MM.1S (cell line): ENCODE measurements around the gene TMEM62.
"Not testable (repeated sequence)": the region's sequence is repeated elsewhere in the genome, so short reads cannot be mapped to it uniquely, and the experiment has no call there.

Experiments
- DNase-seq: peaks from one replicate; pipeline ENCODE4 v3.0.0-alpha.2; 2015
- H2AFZ ChIP-seq: fragments of 300-600 bp; sonication (generic); 2 replicates; pipeline ENCODE4 v1.6.0; 2016; ENCODE audit warnings: antibody characterized with exemption, low read length
- H3F3A ChIP-seq: fragments of 300-600 bp; sonication (generic); 2 replicates; pipeline ENCODE4 v1.6.1; 2016; ENCODE audit warnings: mild to moderate bottlenecking, antibody characterized with exemption, low read length, moderate library complexity, mixed read lengths; ENCODE audit not compliant: insufficient read depth
- H3K27ac ChIP-seq: fragments of 300-600 bp; sonication (generic); 2 replicates; pipeline ENCODE4 v1.5.1; 2016; ENCODE audit warnings: mild to moderate bottlenecking, low read length
- H3K27me3 ChIP-seq: fragments of 300-600 bp; sonication (generic); replicated peaks from 2 replicates; pipeline ENCODE4 v1.6.0; 2016; ENCODE audit warnings: low read length; ENCODE audit not compliant: insufficient read depth
- H3K36me3 ChIP-seq: fragments of 300-600 bp; sonication (generic); replicated peaks from 2 replicates; pipeline ENCODE4 v1.6.1; 2016; ENCODE audit warnings: mild to moderate bottlenecking, low read length, mixed read lengths; ENCODE audit not compliant: insufficient read depth
- H3K4me1 ChIP-seq: fragments of 300-600 bp; sonication (generic); 2 replicates; pipeline ENCODE4 v1.6.1; 2016; ENCODE audit warnings: low read length, mixed read lengths
- H3K4me2 ChIP-seq: fragments of 300-600 bp; sonication (generic); 2 replicates; pipeline ENCODE4 v1.6.0; 2016; ENCODE audit warnings: low read depth, low read length
- H3K4me3 ChIP-seq: fragments of 300-600 bp; sonication (generic); 2 replicates; pipeline ENCODE4 v1.5.1; 2016; ENCODE audit warnings: low read length, mixed read lengths
- H3K79me2 ChIP-seq: fragments of 300-600 bp; sonication (generic); 2 replicates; pipeline ENCODE4 v1.6.1; 2016; ENCODE audit warnings: mixed run types, low read length, mixed read lengths
- H3K9ac ChIP-seq: fragments of 300-600 bp; sonication (generic); 2 replicates; pipeline ENCODE4 v1.6.1; 2016; ENCODE audit warnings: low read length, mixed read lengths
- H3K9me2 ChIP-seq: fragments of 300-600 bp; sonication (generic); replicated peaks from 2 replicates; pipeline ENCODE4 v1.6.1; 2016; ENCODE audit warnings: mild to moderate bottlenecking, low read length, mixed read lengths; ENCODE audit not compliant: insufficient read depth
- H3K9me3 ChIP-seq: fragments of 300-600 bp; sonication (generic); replicated peaks from 2 replicates; pipeline ENCODE4 v1.6.1; 2016; ENCODE audit warnings: mild to moderate bottlenecking, low read length, mixed read lengths; ENCODE audit not compliant: insufficient read depth
- H4K20me1 ChIP-seq: fragments of 300-600 bp; sonication (generic); 2 replicates; pipeline ENCODE4 v1.6.1; 2016; ENCODE audit warnings: mild to moderate bottlenecking, low read length, moderate library complexity, mixed read lengths; ENCODE audit not compliant: insufficient read depth
- EZH2 ChIP-seq: fragments of 300-600 bp; sonication (generic); optimal IDR thresholded peaks from 2 replicates; pipeline ENCODE3; 2017; ENCODE audit warnings: low read depth, mild to moderate bottlenecking, antibody characterized with exemption, low read length, mixed read lengths
- EZH2phosphoT487 ChIP-seq: fragments of 300-600 bp; sonication (generic); IDR thresholded peaks from 2 replicates; pipeline ENCODE4 v1.6.1; 2018; ENCODE audit warnings: antibody characterized with exemption, low read length
- TF ChIP-seq, protein P1 (sequence below): fragments of 300-600 bp; sonication (generic); IDR thresholded peaks from 2 replicates; pipeline ENCODE4 v1.5.1; 2016; ENCODE audit warnings: antibody characterized with exemption, low read length, mixed read lengths

TMEM62 gene

DNA sequence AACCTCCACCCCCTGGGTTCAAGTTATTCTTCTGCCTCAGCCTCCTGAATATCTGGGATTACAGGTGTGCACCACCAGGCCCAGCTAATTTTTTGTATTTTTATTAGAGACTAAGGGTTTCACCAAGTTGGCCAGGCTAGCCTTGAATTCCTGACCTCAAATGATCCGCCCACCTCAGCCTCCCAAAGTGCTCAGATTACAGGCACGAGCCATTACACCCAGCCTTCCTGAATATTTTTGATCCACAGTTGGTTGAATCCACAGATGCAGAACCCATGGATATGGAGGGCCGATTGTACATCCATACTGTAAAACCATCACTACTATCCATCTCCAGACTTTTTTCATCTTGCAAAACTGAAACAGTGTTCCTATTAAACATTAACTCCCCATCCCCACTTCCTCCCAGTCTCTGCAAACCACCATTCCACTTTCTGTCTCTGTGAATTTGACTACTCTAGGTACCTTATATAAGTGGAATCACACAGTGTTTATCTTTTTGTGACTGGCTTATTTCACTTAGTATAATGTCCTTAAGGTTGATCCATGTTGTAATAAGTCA is 8.2 kb upstream of the TMEM62 start:
- DNase-seq = no peak
- Histone ChIP-seq H3K27me3 (no peaks in the 10 kb centered on the region), H4K20me1 (no peaks in the 10 kb centered on the region), H3K4me2 (no peak overlapping the region), H3K4me3 (no peak overlapping the region), H3F3A (no peaks in the 10 kb centered on the region), H3K9me2 (no peaks in the 10 kb centered on the region), H3K9me3 (no peaks in the 10 kb centered on the region), H3K4me1 (no peaks in the 10 kb centered on the region), H3K36me3 (no peaks in the 10 kb centered on the region), H3K79me2 (no peaks in the 10 kb centered on the region), H3K27ac (no peak overlapping the region), H3K9ac (no peak overlapping the region), H2AFZ (no peak overlapping the region)
- TF ChIP-seq, protein P1, sequence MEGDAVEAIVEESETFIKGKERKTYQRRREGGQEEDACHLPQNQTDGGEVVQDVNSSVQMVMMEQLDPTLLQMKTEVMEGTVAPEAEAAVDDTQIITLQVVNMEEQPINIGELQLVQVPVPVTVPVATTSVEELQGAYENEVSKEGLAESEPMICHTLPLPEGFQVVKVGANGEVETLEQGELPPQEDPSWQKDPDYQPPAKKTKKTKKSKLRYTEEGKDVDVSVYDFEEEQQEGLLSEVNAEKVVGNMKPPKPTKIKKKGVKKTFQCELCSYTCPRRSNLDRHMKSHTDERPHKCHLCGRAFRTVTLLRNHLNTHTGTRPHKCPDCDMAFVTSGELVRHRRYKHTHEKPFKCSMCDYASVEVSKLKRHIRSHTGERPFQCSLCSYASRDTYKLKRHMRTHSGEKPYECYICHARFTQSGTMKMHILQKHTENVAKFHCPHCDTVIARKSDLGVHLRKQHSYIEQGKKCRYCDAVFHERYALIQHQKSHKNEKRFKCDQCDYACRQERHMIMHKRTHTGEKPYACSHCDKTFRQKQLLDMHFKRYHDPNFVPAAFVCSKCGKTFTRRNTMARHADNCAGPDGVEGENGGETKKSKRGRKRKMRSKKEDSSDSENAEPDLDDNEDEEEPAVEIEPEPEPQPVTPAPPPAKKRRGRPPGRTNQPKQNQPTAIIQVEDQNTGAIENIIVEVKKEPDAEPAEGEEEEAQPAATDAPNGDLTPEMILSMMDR = no peak
- TF ChIP-seq EZH2phosphoT487 = no peak

DNA sequence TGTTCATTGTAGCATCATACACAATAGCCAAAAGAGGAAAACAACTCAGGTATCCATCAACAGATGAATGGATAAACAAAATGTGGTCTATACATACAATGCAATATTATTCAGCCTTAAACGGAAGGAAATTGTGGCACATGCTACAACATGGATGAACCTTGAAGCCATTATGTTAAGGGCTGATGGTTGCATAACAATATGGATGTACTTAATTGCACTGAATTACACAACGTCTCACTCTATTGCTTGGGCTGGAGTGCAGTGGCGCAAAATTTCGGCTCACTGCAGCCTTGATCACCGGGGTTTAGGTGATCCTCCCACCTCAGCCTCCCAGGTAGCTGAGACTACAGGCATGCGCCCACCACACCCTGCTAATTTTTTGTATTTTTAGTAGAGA is 7.0 kb upstream of the TMEM62 start:
- Histone ChIP-seq H3K27ac (no peak overlapping the region), H3F3A (no peaks in the 10 kb centered on the region), H3K9me3 (no peaks in the 10 kb centered on the region), H2AFZ (no peak overlapping the region), H3K9me2 (no peaks in the 10 kb centered on the region), H3K27me3 (no peaks in the 10 kb centered on the region), H3K4me1 (no peaks in the 10 kb centered on the region), H4K20me1 (no peaks in the 10 kb centered on the region), H3K36me3 (no peaks in the 10 kb centered on the region), H3K9ac (no peak overlapping the region), H3K79me2 (no peaks in the 10 kb centered on the region), H3K4me2 (no peak overlapping the region), H3K4me3 (no peak overlapping the region)
- TF ChIP-seq, protein P1 = no peak
- TF ChIP-seq EZH2 (no peak), EZH2phosphoT487 (no peak)
- no peak for DNase-seq

DNA sequence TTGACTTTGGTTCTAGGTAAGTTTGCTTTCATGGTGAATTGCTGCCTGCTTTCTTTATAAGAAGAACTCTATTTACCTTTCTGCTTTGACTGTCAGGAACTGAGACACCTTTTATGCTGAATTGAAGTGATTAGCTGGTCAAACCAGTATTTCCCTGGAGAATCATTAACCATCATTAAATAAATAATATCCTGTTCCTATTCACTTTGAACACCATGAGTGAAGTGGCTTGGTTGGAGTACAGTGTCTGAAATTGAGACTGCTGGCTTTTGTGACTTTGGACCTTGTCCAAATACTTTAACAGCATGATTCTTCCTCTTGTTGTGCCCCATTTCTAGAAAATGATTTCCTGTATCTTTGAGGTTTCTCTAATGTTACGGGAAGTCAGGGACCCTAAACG is 5.6 kb upstream of the TMEM62 start:
- Histone ChIP-seq H3K79me2 (no peaks in the 10 kb centered on the region), H3K27me3 (no peaks in the 10 kb centered on the region), H3K27ac (no peak overlapping the region), H3K4me1 (no peaks in the 10 kb centered on the region), H3K4me2 (no peak overlapping the region), H3K4me3 (no peak overlapping the region), H3K9me3 (no peaks in the 10 kb centered on the region), H2AFZ (no peak overlapping the region), H3K9ac (no peak overlapping the region), H3K9me2 (no peaks in the 10 kb centered on the region), H3F3A (no peaks in the 10 kb centered on the region; the same call in 1 of the 2 replicates), H3K36me3 (no peaks in the 10 kb centered on the region), H4K20me1 (no peaks in the 10 kb centered on the region)
- DNase-seq = no peak
- TF ChIP-seq, protein P1 = no peak
- TF ChIP-seq EZH2 (no peak), EZH2phosphoT487 (no peak)

DNA sequence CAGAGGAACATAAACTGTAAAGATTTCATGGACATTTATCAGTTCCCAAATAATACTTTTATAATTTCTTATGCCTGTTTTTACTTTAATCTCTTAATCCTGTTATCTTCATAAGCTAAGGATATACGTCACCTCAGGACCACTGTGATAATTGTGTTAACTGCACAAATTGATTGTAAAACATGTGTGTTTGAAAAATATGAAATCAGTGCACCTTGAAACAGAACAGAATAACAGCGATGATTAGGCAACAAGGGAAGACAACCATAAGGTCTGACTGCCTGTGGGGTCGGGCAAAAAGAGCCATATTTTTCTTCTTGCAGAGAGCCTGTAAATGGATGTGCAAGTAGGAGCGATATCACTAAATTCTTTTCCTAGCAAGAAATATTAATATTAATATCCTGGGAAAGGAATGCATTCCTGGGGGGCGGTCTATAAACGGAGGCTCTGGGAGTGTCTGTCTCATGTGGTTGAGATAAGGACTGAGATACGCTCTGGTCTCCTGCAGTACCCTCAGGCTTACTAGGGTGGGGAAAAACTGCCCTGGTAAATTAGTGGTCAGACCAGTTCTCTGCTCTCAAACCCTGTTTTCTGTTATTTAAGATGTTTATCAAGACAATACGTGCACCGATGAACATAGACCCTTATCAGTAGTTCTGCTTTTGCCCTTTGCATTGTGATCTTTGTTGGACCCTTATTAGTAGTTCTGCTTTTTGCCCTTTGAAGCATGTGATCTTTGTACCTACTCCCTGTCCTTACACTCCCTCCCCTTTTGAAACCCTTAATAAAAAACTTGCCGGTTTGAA is 5.0 kb upstream of the TMEM62 start:
- not testable (repeated sequence) for H3K9me2 ChIP-seq, DNase-seq, H3K4me2 ChIP-seq, H3K4me3 ChIP-seq, H4K20me1 ChIP-seq, H3K36me3 ChIP-seq, H3K27me3 ChIP-seq, H3K9ac ChIP-seq, H3F3A ChIP-seq, H2AFZ ChIP-seq, H3K4me1 ChIP-seq, H3K9me3 ChIP-seq, H3K27ac ChIP-seq, H3K79me2 ChIP-seq
